ENCODE measurements around the gene RBFOX1.

RBFOX1 gene

GRCh38 chr16:7624871-7625766 lies 292.5 kb downstream of the RBFOX1 start:
- DNase-seq = no peak

DNA sequence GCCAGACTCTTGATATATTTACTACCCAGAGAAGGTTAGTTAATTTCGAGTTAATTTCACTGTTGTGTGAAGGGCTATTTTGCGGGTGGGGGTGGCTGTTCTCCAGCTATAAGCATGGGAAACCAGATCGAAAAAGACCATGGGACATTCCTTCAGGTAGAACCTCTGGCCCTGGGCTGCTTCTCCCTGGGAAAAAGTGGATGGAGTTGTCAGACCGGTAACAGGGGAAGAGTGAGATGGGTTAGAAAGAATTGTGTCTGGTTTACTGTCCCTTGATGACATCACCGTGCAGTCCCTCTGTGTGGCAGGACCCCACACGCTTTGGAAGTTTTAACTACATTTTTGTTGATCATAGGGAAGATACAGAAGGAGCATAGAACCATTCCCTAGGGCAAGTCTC lies 296.3 kb downstream of the RBFOX1 start:
- DNase-seq = no peak

DNA sequence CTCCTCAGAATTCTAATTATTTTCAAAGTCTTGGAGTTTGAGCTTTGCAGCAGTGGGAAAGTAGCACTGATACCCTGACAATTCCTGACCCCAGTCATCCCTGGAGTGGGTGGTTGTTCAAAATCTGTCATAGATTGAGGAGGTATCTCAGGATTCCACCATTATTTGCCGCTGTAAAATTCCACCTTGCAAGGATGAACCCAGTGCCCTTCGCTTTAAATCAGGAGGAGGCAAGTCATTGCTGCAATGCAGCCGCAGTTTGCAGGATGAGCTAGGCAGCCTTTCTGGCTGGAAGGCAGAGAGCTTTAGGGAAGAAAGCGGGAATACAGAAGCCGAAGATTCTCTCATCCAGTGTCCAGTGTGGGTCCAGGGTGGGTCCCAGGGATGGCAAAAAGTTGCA lies 296.9 kb downstream of the RBFOX1 start:
- no peak for DNase-seq

GRCh38 chr16:7637446-7637845 lies 304.8 kb downstream of the RBFOX1 start:
- no peak for DNase-seq

GRCh38 chr16:7638306-7638705 lies 305.7 kb downstream of the RBFOX1 start:
- DNase-seq = no peak

DNA sequence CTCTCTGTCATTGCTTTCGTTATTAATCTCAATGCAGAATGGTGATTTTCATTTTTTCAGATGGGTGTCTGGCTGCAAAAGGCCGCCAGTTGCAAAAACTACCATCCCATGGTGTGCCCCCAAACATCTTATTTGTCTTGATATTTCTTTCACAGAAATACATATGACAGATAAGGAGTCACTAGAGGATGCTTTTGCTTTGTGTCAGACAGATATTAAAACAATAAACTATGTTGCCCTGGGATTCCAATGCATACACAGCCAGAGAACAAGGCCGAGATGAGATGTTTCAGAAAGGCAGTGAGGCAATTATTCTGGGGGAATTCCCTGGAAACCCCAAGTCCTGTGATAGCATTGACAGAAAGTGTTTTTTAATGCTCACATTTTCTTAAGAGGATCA lies 307.7 kb downstream of the RBFOX1 start:
- DNase-seq = no peak

DNA sequence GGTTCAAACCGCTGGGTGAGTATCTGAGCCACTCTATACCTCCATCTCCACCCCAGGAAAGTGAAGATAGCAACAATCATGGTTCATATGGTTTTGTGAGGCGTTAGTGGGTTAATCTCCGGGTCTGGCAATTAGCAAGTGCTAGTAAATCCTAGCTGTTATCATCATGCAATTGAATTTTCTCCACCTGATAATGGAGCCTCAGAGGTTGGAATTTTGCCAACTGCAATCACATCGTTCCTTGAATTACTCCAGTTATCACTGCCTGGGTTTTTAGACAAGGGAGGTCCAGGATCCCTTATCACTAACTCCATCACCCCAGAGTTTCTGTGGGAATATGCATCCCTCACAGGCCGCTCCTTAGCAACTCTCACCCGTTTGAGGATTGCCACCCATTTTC lies 311.5 kb downstream of the RBFOX1 start:
- no peak for DNase-seq

GRCh38 chr16:7644811-7645210 lies 312.2 kb downstream of the RBFOX1 start:
- DNase-seq = no peak

DNA sequence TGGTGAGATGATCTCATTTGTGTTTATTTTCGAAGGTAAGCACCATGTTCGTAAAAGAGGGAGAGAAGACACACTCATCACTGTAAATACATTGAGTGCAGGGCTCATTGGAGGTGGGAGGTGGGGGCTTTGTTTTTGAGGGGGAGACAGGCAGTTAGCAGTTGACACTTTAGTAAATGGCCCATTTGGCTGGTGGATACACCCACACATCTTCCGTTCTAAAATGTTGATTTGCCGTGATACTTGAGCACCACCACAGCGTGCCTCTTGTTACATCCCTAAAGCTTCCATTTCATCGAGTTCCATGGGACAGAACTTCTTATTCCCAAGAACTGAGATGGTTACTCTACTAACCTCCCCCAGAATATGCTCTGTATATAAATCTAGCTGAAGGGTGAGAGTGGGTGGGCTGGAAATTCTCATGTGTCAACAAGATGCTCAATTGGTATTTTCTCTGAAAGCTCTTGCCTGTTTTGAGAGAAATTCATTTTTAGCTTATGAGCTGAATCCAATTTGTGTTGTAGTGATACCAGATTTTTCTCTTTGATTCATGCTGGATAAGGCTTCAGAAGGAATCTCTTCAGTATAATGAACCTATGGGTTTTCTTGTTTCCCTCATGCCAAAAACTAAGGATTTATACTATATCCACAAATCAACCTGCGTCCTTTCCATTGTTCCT lies 314.3 kb downstream of the RBFOX1 start:
- DNase-seq = no peak

- no peak for DNase-seq
Observed at GRCh38 chr16:7650431-7650830, 317.8 kb downstream of the RBFOX1 start.

DNA sequence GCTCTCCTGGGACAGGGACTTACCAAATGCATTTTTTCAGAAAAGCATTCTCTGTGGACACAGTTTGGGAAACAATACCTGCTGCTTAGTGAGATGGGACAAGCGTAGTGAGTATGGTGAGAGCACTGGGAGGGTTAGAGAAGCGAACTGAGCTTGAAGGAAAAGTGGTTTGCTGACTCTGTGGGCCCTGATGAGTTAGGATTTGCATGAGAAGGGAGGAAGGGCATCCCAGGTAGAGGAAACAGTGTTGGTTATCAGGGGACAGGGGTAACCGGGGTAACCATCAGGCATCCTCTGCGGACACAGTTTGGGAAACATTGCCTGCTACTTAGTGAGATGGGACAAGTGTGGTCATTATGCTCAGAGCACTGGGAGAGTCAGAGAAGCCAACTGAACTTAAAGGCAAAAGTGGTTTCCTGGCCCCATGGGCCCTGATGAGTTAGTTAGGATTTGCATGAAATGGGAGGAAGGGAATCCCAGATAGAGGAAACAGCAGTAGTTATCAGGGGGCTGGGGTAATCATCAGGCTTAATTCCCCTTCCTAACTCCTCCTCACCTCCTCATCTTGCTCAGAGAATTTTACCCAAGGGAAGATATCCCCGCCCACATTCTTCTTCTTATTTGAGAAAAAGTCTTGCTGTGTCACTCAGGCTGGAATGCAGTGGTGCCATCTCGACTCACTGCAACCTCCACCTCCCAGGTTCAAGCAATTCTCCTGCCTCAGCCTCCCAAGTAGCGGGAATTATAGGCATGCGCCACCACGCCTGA lies 319.3 kb downstream of the RBFOX1 start:
- DNase-seq = no peak

- no peak for DNase-seq
Observed at GRCh38 chr16:7653746-7654461, 321.3 kb downstream of the RBFOX1 start.

- DNase-seq = no peak
Observed at GRCh38 chr16:7675628-7676027, 343.0 kb downstream of the RBFOX1 start.

DNA sequence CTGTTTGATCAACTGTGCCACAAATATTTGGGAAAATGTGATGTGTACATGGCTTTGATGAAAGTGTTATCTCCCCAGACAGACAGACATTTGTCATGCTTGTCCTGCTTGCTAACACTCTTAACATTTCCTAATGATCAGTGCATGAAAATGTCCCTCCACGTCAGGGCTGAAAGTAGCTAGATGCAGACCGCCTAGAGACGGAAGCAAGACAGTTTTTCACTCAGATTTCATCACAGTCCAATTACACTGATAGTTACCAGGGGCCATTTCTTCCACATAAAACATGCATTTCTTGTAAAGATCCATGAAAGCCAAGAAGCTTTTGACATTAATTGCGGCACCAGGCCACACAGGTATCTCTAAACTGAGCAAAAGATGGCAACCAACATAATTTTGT lies 347.7 kb downstream of the RBFOX1 start:
- no peak for DNase-seq

GRCh38 chr16:7688811-7689210 lies 356.2 kb downstream of the RBFOX1 start:
- DNase-seq = no peak

GRCh38 chr16:7689234-7689633 lies 356.6 kb downstream of the RBFOX1 start:
- DNase-seq = no peak

DNA sequence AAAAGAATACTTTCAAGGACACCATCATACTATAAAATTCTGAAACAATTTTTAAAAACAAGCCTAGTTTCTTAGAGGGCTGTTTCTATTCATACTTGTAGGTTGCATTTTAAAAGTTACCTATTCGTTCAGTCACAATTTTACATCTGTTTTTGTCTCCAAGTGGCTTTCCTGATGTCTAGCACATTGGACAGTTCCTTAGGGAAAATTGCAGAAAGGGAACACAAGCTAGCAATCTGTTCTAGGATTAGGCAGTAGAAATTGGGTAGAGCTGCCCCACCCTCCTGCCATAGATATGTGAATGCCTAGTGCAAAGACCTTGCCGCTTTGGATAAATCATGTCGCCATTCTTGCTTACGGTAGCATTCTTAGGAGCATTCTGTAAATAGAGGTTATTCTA lies 358.9 kb downstream of the RBFOX1 start:
- DNase-seq = no peak

- DNase-seq = no peak
Observed at GRCh38 chr16:7703672-7704071, 371.0 kb downstream of the RBFOX1 start.

GRCh38 chr16:7705885-7706284 lies 373.2 kb downstream of the RBFOX1 start:
- DNase-seq = no peak

- DNase-seq = no peak
Observed at GRCh38 chr16:7709186-7709585, 376.5 kb downstream of the RBFOX1 start.

DNA sequence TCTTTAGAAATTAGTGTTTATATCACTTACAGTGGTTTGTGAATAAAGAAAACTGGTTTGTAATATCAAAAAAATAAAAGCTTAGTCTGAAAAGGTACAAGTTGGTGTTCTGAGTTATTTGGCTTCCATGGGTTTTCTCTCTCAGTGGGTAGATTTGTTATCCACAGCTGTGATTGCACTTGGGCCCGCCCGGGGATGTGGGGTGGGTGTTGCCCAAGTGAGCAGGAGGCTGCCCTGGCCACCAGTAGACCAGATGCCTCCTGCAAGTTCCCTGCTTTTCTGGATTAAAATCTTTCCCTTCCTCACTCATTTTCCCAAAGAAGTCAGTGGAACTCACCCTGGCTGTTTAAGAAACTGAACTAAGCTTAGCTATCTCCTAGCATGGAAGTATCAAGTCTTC lies 380.6 kb downstream of the RBFOX1 start:
- no peak for DNase-seq

DNA sequence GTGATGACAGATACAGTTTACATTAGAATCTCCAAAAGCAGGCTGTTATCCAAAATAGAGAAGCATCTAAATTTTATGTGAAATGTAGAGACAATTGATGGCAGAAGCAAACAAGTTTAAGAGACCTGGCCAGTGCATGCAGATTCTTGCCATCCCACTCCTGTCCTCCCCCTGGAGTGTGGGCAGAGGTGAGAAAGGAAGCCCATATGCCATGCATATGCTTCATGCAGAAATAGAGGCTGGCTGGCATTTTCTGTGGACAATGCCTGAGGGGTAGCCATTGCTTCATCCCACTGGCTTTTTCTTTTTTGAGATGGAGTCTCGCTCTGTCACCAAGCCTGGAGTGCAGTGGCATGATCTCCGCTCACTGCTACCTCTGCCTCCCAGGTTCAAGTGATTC lies 382.1 kb downstream of the RBFOX1 start:
- no peak for DNase-seq
